AG04450 (cell line): ENCODE data around the gene CEP95. TPM values are rescaled to one million over a fixed set of nuclear protein-coding genes. Genes with fewer than 3 reads are reported as not detected.

Experiments used
- CTCF ChIA-PET: fragments of 300-600, 350-600 bp; formaldehyde crosslinking; extraction: SDS; loops from one replicate; lab custom pipeline; 2022; ENCODE audit warnings: antibody characterized with exemption, inconsistent platforms; lab: Charles Lee
- POLR2A ChIA-PET: fragments of 350-600 bp; formaldehyde crosslinking; extraction: SDS; loops from one replicate; lab custom pipeline; 2021; ENCODE audit warnings: antibody characterized with exemption, inconsistent platforms; lab: Yijun Ruan, JAX
- DNase-seq: peaks from one replicate; pipeline ENCODE4 v3.0.0-alpha.2; 2011; ENCODE audit warnings: low read depth, low spot score
- H3K27ac ChIP-seq: one replicate; pipeline ENCODE4 v1.5.1; 2012; ENCODE audit warnings: low read depth, low read length, control low read depth
- H3K27me3 ChIP-seq: one replicate; pipeline ENCODE4 v1.6.0; 2012; ENCODE audit warnings: low read length; ENCODE audit not compliant: control insufficient read depth, insufficient read depth
- H3K4me3 ChIP-seq: 2 replicates; pipeline ENCODE4 v1.5.1; 2011; ENCODE audit warnings: mild to moderate bottlenecking, low read depth, low read length, control low read depth
- H3K9me3 ChIP-seq: 2 replicates; pipeline ENCODE4 v1.5.1; 2012; ENCODE audit warnings: low read length; ENCODE audit not compliant: control insufficient read depth, insufficient read depth
- polyA plus RNA-seq: library from polyadenylated mRNA; depleted of rRNA; stranded (reverse); fragments of >200 nt; gene quantifications from 2 replicates; pipeline ENCODE4 v1.2.3, GENCODE V29; 2011
- TF ChIP-seq, protein P1 (sequence below): IDR thresholded peaks from 2 replicates; pipeline ENCODE4 v1.5.1; 2011; ENCODE audit warnings: low read depth, low read length, control low read depth, inconsistent platforms

The CEP95 gene
- polyA plus RNA-seq, 1 experiment, result 29.8 TPM

DNA sequence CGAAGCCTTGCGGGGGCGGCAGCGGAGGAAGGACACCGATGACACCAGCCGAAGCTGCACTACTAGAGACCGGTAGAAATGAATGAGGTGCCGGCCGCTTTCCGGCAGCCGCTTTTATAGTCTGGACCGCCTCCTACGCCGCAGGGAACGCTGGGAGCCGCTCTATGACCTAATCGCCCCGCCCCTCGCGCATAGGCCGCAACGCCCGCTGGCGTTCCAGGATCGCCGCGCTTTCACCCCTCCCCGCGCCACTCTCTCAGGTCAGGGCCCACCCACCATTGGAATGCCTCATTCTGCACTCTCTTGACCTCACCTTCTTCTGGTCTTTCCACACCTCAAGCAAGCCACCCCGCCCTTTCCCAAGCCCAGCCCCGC lies 589 bp upstream of the CEP95 start, which contains the start of gene DDX5:
Gene DDX5 (minus strand): TSS at position 89 of the 375 bp plus-strand sequence. CDS start 170 bp downstream, outside the sequence.
- Histone ChIP-seq H3K27me3 (no peaks in the 10 kb centered on the region), H3K4me3 (peak within 1 kb of the TSS; percentile 94), H3K9me3 (peaks cover 3% of the 10 kb centered on the region; the same call in 1 of the 2 replicates), H3K27ac (peak within 1 kb of the TSS; percentile 99)
- ChIA-PET CTCF (interaction anchor here (0.7 to 2.0 kb wide), 6 partner anchors 9 to 143 kb away, joined by 3 to 26 read pairs (median 4); no protein-coding TSS in a partner anchor), POLR2A (interaction anchor here (0.6 to 2.9 kb wide), 22 partner anchors 9 to 733 kb away, joined by 3 to 77 read pairs (median 4); partner anchors contain the start of genes CCDC47, DDX42 and POLG2)
- peak; percentile 92 for DNase-seq
- TF ChIP-seq, protein P1, sequence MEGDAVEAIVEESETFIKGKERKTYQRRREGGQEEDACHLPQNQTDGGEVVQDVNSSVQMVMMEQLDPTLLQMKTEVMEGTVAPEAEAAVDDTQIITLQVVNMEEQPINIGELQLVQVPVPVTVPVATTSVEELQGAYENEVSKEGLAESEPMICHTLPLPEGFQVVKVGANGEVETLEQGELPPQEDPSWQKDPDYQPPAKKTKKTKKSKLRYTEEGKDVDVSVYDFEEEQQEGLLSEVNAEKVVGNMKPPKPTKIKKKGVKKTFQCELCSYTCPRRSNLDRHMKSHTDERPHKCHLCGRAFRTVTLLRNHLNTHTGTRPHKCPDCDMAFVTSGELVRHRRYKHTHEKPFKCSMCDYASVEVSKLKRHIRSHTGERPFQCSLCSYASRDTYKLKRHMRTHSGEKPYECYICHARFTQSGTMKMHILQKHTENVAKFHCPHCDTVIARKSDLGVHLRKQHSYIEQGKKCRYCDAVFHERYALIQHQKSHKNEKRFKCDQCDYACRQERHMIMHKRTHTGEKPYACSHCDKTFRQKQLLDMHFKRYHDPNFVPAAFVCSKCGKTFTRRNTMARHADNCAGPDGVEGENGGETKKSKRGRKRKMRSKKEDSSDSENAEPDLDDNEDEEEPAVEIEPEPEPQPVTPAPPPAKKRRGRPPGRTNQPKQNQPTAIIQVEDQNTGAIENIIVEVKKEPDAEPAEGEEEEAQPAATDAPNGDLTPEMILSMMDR, result no peak

- H3K9me3 ChIP-seq, result peaks cover 3% of the 10 kb centered on the region; the same call in 1 of the 2 replicates
- DNase-seq, result no peak
- peak overlapping the region; percentile 99 for H3K27ac ChIP-seq
- ChIA-PET CTCF (interaction anchor here (0.8 to 2.0 kb wide), 4 partner anchors 14 to 142 kb away, joined by 3 to 26 read pairs (median 4); no protein-coding TSS in a partner anchor), POLR2A (interaction anchor here (0.6 to 2.9 kb wide), 10 partner anchors 11 to 216 kb away, joined by 3 to 77 read pairs (median 3); partner anchors contain the start of gene POLG2)
- TF ChIP-seq, protein P1, result peak; percentile 55
- H3K27me3 ChIP-seq, result no peaks in the 10 kb centered on the region
- peak overlapping the region; percentile 94 for H3K4me3 ChIP-seq
Measured at GRCh38 chr17:64507413-64507782, 621 bp downstream of the CEP95 start.

DNA sequence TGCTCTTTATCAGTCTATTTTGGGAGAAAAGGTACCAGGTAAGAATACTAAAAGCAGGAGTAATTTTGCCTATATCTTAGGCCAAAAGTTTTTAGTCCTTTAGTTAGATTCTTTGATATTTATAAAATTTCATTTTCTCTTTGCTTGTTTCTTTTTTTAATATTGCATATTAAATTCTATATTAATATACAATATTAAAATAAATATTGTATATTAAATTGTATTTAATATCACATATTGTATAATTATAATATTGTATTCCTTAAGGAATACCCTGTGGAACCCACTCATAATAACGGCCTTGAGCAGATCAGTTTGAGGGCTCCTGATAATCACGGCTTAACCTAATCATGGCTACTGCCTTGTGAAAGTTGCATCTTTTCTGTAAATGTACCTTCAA lies 1.9 kb downstream of the CEP95 start:
- ChIA-PET CTCF (interaction anchor here (0.5 kb wide), 1 partner anchor 139 kb away, joined by 3 read pairs; no protein-coding TSS in a partner anchor), POLR2A (no interaction called here)
- Histone ChIP-seq H3K27ac (no peak overlapping the region), H3K9me3 (peaks cover 3% of the 10 kb centered on the region; the same call in 1 of the 2 replicates), H3K27me3 (no peaks in the 10 kb centered on the region), H3K4me3 (peak overlapping the region; percentile 94)
- TF ChIP-seq, protein P1, result no peak
- no peak for DNase-seq

DNA sequence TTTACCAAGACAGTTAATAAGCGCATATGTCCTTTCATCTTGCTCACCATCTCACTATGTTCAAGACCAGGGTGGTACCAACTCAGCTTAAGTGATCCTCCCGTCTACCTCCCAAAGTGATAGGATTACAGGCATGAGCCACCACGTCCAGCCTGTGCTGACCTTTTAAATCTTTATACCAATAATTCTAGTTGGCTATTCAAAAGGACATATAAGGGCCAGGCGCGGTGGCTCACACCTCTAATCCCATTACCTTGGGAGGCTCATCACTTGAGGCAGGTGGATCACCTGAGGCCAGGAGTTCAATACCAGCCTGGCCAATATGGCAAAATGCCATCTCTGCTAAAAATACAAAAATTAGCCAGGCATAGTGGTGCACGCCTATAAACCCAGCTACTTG lies 2.4 kb downstream of the CEP95 start:
- Histone ChIP-seq H3K27ac (no peak overlapping the region), H3K4me3 (no peak overlapping the region), H3K27me3 (no peaks in the 10 kb centered on the region), H3K9me3 (peaks cover 3% of the 10 kb centered on the region; the same call in 1 of the 2 replicates)
- ChIA-PET CTCF (interaction anchor here (0.5 kb wide), 1 partner anchor 139 kb away, joined by 3 read pairs; no protein-coding TSS in a partner anchor), POLR2A (no interaction called here)
- TF ChIP-seq, protein P1, result no peak
- no peak for DNase-seq

GRCh38 chr17:64515419-64515818 lies 8.6 kb downstream of the CEP95 start:
- TF ChIP-seq, protein P1, result no peak
- H3K27ac ChIP-seq, result no peak overlapping the region
- H3K27me3 ChIP-seq, result no peaks in the 10 kb centered on the region
- no peak overlapping the region for H3K4me3 ChIP-seq
- DNase-seq, result no peak
- POLR2A ChIA-PET, result interaction anchor here (1.0 to 1.4 kb wide), 3 partner anchors 9 to 134 kb away, joined by 3 to 8 read pairs (median 3); partner anchors contain the start of genes CEP95 and DDX5
- CTCF ChIA-PET, result interaction anchor here (0.9 to 1.5 kb wide), 2 partner anchors 9 to 95 kb away, joined by 3 to 4 read pairs; partner anchors contain the start of gene CEP95
- no peaks in the 10 kb centered on the region for H3K9me3 ChIP-seq
